Dermis microvascular lymphatic vessel endothelial cell (primary cell): ENCODE data around the gene ANKS6. TPM values are rescaled to one million over a fixed set of nuclear protein-coding genes. Genes with fewer than 3 reads are reported as not detected.
A peak's percentile ranks its signal among the peaks of the same experiment; 100 is the strongest.

ENCODE experiments used
- DNase-seq, 2 donors: peaks; one replicate each; pipeline versions ENCODE4 v3.0.0 to v3.0.0-alpha.2; 2010; ENCODE audit warnings: low read depth in 2 of 2
- total RNA-seq: library from RNA; depleted of rRNA; stranded (reverse); fragments of >200 nt; gene quantifications from 2 replicates; pipeline ENCODE4 v1.2.1, GENCODE V29; 2014

ANKS6 gene
- total RNA-seq, 1 donor from 2014 or later, result 8.2 TPM

DNA sequence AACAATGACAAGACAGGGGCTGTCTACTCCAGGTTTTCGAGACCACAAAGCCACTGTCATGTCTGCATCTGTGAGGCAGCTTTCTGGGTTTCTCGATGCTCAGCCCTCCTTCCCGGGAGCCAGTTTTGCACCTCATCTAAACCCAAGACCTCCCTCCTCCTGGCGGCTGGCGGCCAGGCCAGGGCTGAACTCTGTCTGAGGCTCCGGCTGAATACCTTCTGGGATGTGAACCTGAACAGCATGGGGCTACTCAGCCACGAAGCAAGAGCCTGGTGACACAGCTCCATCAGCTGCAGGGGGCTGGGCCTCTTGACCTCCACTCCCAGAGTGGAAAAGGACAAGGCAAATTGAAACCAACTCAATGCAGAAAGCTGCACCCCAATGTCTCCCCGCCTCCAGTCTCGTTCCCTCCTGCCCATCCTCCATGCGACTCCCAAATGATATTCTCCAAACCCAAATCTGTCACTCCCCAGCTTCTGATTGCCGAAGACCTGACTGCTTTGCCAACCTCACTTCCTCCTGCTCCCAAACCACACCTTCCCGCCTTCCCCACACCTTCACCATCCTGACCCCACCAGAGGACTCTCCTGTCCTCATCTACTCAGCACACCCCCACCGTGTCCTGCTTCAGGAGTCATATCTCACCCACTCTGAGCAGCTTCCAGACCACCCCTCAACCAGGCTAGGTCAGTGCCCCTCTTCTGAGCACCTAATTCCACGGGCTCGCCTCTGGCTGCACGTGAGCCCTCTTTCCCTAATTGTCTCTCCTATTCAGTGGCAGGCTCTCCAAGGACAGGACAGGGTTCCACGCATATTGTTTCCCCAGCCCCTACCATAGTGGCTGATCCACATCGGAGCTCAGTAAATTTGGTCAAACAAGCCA, 4.5 kb downstream of the ANKS6 start:
- DNase-seq, result no peak

DNA sequence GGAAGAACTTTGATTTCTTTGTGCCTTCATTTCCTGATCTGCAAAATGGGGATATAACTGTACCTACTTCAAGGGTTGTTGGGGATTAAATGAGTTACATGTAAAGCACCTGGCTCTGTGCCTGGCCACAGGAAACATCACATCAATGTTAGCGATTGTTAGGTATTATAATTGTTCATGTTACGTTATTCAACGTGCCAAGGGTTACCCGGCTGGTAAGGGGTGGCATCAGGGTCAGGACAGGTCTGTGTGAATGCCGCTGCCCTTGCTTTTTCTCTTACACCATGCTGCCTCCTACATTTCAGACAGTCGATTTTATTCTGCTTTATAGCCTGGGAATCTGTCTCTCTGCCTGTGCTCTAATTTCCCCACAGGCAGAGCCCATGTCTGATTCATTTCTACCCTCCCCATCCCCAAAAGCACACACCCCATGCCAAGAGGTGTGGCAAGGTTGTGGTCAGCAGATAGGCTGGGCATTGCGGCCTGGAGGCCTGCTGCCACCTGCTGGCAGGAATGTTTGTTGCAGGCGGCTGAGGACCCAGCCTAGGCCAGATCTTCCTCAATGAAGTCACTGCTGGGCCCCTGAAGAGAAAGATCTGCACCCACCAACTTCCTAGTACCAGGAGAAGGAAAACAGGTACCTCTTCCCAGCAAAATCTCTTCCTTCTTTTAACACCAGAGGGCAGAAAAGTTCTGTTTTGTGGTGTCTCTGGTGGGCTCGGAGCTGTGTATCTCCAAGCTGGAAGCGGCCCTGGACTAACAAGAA, 5.3 kb downstream of the ANKS6 start:
- peak; percentile 63 to 72 for DNase-seq

DNA sequence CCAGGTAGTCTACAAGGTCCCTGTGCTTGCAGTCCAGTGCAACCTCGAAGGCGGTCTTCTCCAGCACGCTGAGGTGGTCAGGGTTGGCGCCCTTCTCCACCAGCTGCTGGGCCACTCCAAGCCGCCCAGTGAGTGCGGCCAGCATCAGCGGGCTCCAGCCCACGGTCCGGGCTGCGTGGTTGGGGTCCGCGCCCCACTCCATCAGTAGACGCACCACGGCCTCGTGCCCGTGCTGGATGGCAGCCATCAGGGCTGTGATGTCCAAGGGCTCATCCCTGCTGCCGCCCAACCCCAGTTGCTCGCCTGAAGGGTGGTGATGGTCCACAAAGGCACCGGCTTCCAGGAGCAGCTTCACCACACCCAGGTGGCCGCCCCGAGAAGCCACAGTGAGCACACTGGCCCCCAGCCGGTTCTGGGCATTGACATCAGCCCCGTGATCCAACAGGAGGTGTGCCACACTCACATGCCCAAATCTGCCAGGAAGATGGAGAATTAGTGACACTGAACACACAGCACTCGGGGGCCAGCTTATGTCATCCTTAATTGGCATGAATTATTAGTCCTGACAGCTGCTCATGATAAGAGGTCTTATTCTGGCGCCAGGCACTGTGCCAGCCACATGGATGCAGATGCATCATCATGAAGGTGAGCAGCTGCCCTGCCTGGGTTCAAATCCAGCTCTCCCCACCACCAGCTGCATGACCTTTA, 6.1 kb downstream of the ANKS6 start:
- DNase-seq, result no peak

DNA sequence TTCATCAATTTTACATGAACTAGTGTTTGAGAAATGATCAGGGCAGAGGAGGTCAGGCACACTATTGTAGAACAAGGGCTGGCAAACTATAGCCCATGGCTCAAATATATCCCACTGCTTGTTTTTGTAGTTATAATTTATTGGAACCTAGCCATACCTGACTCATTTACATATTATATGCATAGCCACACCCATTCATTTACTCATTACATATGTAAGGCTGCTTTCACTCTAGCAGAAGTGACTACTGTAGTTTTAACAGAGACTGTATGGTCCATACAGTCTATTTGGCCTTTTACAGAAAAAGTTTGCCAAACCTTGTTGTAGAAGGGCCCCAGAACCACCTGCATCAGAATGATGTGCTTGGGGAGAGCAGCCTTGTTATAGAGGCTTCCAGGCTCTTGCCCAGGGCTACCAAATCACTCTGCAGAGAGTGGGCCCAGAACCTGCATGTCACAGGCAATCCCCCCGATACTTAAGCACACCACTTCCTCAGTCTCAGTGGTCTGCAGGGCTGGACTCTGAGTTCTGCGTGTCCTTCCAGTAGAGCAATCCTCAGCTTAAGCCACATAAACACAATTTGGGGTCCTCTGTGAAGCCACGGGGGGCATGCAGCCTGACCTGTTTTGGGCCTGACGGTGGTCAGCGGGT, 6.7 kb downstream of the ANKS6 start:
- DNase-seq, result no peak

DNA sequence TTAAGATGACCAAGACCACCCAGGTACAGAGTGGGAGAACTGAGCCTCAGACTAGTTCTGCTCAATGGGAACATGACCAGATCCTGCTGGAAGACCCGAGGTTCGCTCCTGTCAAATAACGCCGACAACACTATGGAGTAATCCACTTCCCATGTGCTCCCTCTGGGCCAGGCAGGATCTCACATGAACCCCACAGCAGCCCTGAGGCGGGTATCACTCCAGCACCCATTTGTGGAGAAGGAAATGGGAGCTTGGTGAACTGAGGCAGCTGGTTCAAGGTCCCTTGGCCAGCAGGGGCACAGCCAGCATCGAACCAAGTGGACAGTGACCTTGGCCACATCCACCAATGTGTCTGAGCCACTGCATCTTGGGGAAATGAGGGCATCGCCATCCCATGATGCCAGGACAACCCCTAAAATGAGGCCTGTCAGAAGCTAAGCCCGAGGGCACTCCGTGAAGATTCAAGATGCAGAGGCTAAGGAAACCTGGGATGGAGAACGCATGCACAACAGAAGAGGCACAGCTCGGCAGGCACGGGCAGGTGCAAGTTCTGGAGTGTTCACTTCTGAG, 8.5 kb downstream of the ANKS6 start:
- no peak for DNase-seq

DNA sequence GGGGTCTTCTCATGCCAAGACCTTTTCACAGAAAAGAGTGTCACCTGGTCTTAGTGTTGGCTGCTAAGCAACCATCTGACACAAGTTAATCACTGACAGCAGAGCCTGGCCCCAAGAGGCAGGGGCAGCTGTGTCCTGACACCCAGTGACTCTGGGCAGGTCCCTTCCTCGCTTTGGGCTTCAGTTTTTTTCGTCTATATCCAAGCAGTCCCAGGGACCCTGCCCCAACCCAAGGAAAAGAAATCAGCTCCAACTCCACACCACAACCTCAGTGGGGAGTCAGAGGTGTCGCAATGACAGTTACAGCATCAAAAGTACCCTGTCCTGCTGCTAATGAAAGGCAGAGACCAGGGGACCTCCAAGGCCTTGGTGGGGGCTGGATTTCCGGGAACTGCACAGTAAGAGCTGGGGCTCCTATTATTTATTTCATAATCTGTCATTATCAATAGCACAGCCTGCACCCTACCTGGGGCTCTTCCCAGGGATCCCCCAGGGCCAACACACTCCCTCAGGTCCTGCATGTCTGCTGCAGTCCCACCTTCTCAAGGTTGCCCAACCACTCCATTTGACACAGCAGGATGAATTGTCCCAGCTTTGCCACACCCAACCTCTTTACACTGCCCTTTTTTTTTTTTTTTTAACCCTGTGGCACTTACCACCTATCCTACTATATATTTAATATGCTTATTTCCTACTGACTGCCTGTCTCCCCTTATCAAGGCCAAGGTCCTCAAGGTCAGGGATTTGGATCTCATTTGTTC, 9.4 kb downstream of the ANKS6 start:
- no peak for DNase-seq

DNA sequence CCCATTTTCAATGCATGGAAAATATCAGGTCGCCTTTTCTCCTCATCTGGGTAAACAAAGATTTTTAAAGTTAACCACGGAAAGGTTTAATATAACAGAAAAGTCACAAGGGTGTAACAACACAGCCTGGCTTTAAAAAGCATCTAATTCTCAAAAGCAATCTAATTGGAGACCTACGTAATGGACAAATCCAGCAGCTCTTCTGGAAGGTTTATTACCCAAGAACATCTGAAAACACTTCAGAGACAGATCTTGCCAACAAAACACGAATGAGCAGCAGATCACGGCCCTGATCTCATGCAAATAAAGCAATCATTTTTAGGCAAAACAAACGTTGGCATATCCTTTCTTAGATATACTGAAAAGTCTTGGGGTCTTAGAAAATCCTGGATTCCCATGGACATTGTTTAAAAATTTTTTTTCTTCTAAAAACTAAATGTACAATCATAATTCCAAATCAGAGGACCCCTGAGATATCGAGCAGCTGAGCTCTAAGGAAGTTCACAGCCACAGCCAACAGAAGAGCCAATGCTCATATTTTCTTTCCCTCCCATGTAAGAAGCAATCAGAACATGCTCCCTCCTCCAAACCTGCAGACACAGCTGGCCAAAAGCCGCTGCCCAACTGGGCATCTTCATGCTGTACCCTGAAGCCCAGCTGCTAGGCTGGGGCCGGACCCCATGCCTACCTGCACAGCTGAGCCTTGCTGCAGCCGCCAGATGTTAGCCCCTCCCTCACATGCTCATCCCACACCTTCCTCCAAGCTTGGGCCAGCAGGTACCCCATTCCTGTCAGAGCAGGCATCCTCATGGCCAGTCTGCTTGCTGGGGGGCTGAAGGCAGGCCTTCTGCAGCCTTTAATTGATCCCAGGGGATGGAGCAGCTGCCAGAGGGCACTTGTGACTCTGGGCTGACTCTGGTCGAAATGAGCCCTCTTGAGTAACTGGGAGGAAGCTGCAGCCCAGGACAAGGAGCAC, 11.2 kb downstream of the ANKS6 start:
- no peak for DNase-seq

DNA sequence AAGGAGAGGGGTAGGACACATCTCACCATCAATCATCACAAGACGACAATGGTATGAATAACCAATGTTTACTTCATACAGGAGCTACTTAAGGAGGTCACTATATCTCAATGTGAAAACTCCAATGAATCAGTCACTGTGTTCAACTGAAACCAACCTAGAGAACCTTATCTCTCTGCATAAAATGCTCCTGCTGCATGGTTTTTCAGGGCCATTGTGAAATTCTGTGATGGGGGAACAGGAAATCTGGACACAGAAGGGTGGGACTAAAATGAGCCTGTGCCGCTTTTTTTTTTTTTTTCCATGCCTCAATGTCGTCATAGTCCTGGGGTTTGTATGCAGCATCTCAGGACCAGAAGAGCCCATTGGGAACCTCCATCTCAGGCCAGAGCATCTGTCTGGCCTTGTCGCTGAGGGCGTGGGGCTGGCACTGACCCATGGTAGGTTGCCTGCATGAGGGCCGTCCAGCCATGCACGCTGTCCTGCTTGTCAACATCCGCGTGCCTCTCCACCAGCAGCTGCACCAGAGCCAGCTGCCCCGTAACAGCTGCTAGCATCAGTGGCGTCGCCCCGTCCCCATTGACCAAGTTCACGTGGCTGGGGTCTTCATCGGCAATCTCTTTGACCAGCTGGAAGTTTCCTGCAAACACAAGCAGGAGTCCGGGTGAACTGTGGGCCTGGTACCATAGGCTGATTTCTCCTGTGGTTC, 12.7 kb downstream of the ANKS6 start:
- no peak for DNase-seq

DNA sequence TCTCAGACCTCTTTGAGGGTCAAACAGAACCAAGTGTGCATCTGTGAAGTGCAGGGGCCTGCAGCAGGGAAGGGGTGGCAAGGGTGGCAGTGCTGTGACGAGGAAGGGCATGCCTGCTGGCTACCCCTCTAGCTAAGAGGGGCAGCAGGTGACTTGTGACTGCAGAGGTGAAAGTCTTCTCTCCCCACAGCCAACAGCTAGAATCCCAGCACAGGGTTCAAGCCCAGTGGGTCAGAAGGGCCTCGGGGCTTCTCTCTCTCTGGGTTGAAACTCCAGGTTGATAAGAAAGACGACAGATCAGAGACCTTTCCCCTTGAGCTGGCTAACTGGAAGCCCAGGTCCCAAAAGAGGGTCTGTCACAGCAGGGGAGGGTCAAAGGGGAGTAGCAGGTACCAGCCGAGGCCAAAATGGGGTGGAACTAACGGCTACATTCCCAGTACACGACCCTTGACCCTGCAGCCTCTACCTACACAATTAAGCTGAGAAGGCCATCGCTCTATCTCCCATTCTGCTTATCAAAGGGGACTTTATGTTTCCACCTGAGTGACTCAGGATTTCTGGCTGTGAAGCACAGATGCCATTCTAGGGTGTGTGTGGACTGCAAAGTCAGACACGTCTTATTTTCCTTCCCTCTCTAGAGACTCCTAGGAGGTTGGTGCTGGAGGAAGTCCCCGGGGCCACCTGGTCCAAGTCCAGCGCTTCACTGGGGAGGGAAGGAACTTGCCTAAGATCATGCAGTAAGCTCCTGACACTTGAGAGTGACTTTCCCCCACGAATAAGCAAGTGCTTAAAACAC, 14.6 kb downstream of the ANKS6 start:
- DNase-seq, result no peak

DNA sequence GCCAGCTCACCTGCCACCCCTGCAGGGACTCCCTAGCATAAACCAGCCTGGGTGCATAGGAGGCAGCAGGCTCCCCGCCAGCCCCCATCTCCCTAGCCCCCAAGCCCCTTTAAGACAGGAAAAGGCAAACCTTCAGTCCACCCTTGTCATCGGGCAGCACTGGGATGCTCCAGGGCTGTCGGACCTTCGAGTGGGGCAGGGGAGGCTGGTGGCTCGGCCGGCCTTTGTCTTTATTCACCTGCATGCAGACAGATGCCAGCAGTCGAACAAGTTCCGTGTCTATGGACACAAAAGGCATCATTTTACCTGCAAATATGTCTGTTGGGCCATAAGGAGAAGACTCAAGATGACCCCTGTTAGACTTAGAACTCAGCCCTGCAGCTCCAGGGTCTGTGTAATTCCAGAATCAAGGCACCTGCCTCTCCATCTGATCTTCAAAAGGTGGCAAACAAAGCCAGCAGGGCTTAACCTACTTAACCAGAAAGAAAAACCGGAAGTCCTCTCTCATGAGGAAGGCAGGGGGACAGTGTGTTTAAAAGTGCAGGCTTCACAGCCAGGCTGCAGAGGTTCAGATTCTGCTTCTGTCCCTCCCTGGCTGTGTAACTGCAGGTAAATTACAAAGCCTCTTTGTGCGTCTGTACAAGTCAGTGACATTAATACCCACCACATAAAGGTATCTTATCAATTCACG, 16.2 kb downstream of the ANKS6 start:
- no peak for DNase-seq

DNA sequence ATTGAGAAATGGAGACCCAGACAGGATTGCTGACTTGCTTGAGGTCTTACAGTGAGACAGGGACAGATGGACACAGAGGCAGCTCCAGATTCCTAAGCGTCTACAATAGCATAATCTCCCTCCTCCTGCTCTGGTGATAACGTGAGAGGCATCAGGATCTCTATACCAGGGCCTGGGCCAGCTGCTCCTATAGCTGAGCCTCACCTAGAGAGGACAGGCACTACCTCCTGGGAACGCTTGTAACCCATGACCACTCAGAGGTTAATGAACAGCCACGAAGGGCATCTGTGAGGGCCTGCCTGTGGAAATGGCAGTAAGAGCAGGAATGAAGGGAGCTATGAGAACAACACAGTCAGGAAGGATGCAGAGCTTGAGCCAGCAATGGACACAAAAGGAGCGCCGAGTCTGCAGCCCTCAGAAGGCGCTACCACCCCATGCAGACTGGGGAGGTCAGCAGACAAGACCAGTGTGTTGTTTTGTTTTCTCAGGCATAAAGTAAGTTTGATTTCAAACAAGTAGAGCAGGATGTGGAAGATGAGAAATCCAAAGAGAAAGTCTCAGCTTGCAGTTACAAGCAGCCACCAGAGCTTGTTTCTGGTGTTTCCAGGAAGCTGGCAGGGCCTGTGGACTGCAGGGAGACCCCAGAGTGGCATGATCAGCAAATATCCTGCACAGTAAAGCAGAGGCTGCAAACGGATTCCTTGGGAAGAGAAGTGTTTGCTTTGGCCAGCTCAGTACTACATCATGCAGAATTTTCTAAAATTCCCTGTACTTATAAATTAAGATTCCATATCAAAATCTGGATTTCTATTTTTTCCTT, 17.4 kb downstream of the ANKS6 start:
- DNase-seq, result peak; percentile 43 to 94

DNA sequence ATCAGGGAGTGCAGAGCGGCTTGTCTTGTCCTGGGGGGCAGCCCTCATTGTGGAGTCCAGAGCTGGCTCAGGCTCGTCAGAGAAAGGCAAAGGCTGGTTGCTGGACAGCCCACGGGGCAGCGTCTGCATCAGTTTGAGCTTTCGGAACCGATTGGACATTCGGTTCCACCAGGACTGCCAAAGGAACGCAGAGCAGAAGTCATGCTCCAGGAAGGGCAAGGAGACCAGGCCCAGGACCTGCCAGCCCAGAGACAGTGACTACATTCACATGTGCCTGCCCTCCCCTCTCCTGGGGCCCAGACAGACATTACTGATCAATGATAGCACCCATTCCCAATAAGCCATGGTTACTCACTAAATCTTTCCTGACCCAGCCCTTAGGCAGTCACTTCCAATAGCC, 18.1 kb downstream of the ANKS6 start:
- no peak for DNase-seq

DNA sequence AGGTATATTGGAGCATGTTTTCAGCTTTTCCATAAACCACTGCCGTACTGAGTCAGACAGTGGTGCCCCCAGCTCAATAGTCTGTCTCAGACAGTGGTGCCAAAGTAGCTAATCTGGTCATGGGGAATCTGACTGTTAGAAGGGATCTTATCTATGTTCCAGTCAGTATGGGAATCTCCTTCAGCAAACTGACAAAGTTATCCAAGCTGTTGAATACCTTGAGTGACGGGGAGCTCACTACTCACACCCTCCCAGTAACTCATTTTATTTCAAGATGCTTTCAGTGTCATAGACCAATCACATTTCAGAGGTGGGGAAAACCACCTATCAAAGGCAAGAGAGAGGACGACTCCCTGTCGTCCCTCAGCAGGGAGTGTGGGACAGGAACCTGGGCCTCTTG, 18.7 kb downstream of the ANKS6 start:
- DNase-seq, result no peak

DNA sequence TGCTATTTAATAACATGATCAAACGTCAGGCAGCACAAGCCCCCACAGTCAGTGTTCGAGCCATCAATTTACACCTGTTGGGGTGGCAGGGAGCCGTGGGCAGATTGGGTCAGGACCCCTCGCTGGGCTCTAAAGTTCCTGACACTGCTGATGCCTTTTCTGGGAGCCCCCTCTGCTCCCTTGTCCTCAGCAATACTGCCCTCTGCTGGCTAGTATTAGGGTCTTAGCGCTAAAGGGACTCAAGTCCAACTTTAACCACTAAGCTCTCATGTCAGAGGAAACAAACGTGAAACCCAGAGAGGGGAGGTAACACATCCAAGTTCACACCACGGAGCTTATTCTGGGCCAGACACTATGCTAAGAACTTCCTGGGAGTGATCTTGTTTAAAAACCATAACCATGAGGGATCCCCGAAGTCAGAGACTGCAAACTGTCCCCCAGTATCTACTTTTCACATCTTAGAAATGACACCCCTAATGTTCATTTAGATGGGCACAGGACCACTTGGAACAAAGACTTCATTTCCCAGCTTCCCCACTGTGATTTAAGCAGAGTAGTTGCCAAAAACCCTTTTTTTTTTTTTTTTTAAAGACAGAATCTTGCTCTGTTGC, 20.4 kb downstream of the ANKS6 start:
- DNase-seq, result peak; percentile 66 to 81

DNA sequence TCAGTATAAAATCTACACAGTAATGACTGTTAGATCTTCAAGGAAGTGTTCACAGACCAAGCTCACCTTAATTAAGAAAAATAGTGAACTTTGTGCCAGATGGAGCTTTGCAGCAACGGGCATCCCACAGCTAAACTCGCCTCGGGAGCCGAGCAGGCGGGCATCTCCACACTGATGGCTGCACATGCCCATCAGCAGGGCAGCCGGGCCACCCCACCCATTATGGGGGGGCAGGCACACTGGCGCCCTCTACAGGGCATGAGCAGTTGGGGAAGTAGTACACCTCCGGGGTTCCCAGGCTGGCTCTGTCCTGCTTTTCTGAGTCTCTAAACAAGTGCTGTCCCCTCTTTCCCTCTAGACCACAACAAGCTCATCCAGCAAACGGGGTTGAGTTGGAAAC, 21.6 kb downstream of the ANKS6 start:
- peak in 1 of 2 donors; percentile 29 for DNase-seq

DNA sequence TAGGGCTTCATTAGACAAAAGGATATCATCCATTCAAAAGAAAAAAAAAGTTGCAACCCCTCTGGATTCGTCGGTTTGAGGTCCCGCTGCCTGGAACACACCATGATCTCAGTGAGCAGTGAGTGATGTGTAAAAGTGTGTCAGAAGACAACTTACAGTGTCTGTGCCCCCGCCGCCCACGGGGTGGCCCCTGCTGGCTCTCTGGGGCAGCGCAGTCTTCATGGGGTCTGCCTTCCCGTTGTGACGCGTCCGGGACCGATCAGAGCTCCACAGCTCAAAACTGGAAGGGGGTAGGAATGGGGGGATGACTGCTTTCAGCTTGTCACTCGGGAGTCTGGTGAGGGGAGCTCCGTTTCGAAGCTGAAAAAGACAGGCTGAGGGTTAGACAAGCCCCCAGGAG, 22.6 kb downstream of the ANKS6 start:
- DNase-seq, result no peak
